DOHH2 (cell line): ENCODE results near the gene GRID1.

Experiments used
- CTCF ChIP-seq: fragments of 200-600 bp; sonication (generic); IDR thresholded peaks from one replicate; pipeline ENCODE4 v1.5.1; 2014; ENCODE audit warnings: antibody characterized with exemption, mild to moderate bottlenecking, low read depth, low read length; ENCODE audit not compliant: poor library complexity, severe bottlenecking
- EZH2phosphoT487 ChIP-seq: fragments of 200-600 bp; sonication (generic); IDR thresholded peaks from 2 replicates; pipeline ENCODE4 v1.6.1; 2017; ENCODE audit warnings: borderline replicate concordance, mild to moderate bottlenecking, antibody characterized with exemption, low read length, moderate library complexity, mixed read lengths

GRCh38 chr10:85724215-85724614 is 642.4 kb downstream of the GRID1 start:
- TF ChIP-seq CTCF (no peak), EZH2phosphoT487 (no peak)
